GM12878 (cell line): ENCODE data around the gene AARSD1. TPM values are rescaled to one million over a fixed set of nuclear protein-coding genes. Genes with fewer than 3 reads are reported as not detected.

Experiments used
- CHD2 ChIP-seq: IDR thresholded peaks from 2 replicates; pipeline ENCODE4 v1.6.1; 2011; ENCODE audit warnings: low read depth, low read length, improper control_type of control experiment, borderline replicate concordance
- DPF2 ChIP-seq: fragments of 450-650 bp; IDR thresholded peaks from 2 replicates; pipeline ENCODE4 v1.6.1; 2017; ENCODE audit warnings: mild to moderate bottlenecking
- EP300 ChIP-seq, 2 experiments: fragments of 150-350 bp in 1 of 2; IDR thresholded peaks; 2 replicates each; pipeline ENCODE4 v1.6.1; 2011 to 2012; ENCODE audit warnings: low read depth in 2 of 2, low read length in 2 of 2, borderline replicate concordance in 1 of 2, improper control_type of control experiment in 1 of 2, inconsistent platforms in 1 of 2; ENCODE audit not compliant: control insufficient read depth in 1 of 2
- FOXM1 ChIP-seq: IDR thresholded peaks from 2 replicates; pipeline ENCODE4 v1.6.1; 2012; ENCODE audit warnings: low read depth, mild to moderate bottlenecking, inconsistent platforms, low read length, moderate library complexity
- POU2F2 ChIP-seq: IDR thresholded peaks from 3 replicates; pipeline ENCODE4 v1.6.1; 2011; ENCODE audit warnings: low read depth, mild to moderate bottlenecking, low read length, borderline replicate concordance
- RAD51 ChIP-seq: fragments of 450-650 bp; IDR thresholded peaks from 2 replicates; pipeline ENCODE4 v1.6.1; 2016; ENCODE audit warnings: moderate library complexity, mild to moderate bottlenecking, inconsistent platforms
- RELA ChIP-seq: fragments of 450-650 bp; IDR thresholded peaks from 2 replicates; pipeline ENCODE4 v1.8.0; 2014; ENCODE audit warnings: borderline replicate concordance; ENCODE audit not compliant: partially characterized antibody
- SIX5 ChIP-seq: IDR thresholded peaks from 2 replicates; pipeline ENCODE4 v1.6.1; 2011; ENCODE audit warnings: mild to moderate bottlenecking, low read depth, low read length, moderate library complexity; ENCODE audit not compliant: severe bottlenecking
- TCF12 ChIP-seq: IDR thresholded peaks from 2 replicates; pipeline ENCODE4 v1.6.1; 2011; ENCODE audit warnings: low read depth, mild to moderate bottlenecking, low read length
- polyA plus RNA-seq, 11 experiments: library from polyadenylated mRNA; depleted of rRNA in 4 of 11; unstranded in 6 of 11; stranded (reverse) in 5 of 11; fragments of >200 nt; fragmentation: Nextera tagmentation in 4 of 11; fragmentation: Illumina TruSeq in 1 of 11; extraction: Ambion mirVana in 4 of 11; extraction: Trizol in 1 of 11; gene quantifications; 1 replicate in 1 of 11; 2 replicates in 10 of 11; pipeline versions ENCODE4 v1.2.1 to v1.2.3, GENCODE V29; 2011 to 2016; ENCODE audit warnings: inconsistent platforms in 2 of 11, missing spikeins in 2 of 11, low read depth in 1 of 11
- total RNA-seq, 4 experiments: library from RNA; depleted of rRNA in 3 of 4; stranded (reverse); fragments of >200 nt in 3 of 4; fragmentation: Illumina TruSeq in 1 of 4; extraction: Trizol in 1 of 4; gene quantifications; 2 replicates each; pipeline versions ENCODE4 v1.2.1 to v1.2.3, GENCODE V29; 2013 to 2021
- TF ChIP-seq, protein P1 (sequence below): IDR thresholded peaks from 2 replicates; pipeline ENCODE4 v1.6.1; 2012; ENCODE audit warnings: low read depth, low read length, improper control_type of control experiment
- TF ChIP-seq, protein P2 (sequence below): fragments of 150-350 bp; IDR thresholded peaks from 2 replicates; pipeline ENCODE4 v1.6.1; 2016; ENCODE audit warnings: low read depth, low read length
- TF ChIP-seq, protein P3 (sequence below): fragments of 450-650 bp; IDR thresholded peaks from 2 replicates; pipeline ENCODE4 v1.6.1; 2017; ENCODE audit warnings: mild to moderate bottlenecking, low read depth, inconsistent platforms; ENCODE audit not compliant: poor library complexity, severe bottlenecking
- TF ChIP-seq, protein P4 (sequence below): IDR thresholded peaks from 2 replicates; pipeline ENCODE4 v1.6.1; 2011; ENCODE audit warnings: mild to moderate bottlenecking, low read depth, low read length, moderate library complexity; ENCODE audit not compliant: insufficient replicate concordance
- TF ChIP-seq, protein P5 (sequence below): fragments of 450-650 bp; IDR thresholded peaks from 2 replicates; pipeline ENCODE4 v1.6.1; 2018; ENCODE audit warnings: mild to moderate bottlenecking, low read depth, moderate library complexity; ENCODE audit not compliant: partially characterized antibody

AARSD1 gene
- total and polyA plus RNA-seq, 10 of the 15 experiments (the other 5 are each of a cell fraction or from before 2014, with no cell fraction given), result 32.2 to 86.2 (median 52.8) TPM

DNA sequence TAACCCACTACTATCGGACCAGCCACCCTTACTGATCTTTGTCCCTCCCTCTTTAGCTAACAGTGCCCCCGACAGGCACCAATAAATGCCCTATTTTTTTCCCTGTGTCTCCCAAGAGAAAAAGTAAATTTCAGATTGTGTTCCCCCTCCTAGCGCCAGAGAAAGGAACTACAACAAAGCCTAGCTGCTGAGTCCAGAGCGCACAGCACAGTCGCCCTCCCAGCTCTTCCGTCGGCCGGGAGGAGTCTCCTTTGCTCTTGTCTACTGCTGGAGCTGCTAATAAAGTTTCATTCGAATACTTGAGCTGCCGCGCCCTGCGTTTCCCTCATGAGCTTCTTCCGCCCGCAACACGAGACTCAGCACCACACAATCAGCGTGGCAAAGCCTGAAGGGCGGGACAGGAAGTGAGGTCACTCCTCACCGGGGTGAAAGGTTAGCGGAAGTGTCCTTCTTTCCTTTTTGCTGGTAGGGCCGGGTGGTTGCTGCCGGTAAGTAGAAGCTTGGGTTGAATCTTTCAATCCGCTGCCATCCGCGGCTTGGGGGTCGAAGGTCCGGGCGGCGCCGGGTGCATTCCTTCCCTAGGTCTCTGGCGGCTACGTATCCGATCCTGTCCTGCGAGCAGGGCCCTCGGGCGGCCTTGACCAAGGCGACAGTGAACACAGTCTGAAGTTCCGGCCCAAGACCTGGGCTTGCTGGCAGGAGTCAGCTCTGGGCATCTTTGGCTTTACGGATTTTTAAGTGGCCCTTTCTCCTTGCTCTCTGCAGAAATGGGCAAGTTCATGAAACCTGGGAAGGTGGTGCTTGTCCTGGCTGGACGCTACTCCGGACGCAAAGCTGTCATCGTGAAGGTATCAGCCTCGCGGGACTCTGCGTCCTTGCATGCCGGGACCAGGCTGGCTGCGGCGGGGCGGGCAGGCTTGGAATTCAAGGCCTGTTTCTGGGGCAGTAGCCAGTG, 34.0 kb upstream of the AARSD1 start, which contains the start of gene RPL27 (continued):
- TF ChIP-seq CHD2 (peak; percentile 91), RAD51 (peak; percentile 85), SIX5 (peak; percentile 73), DPF2 (0 out of 2 replicates have a peak, but pooled peaks have one; percentile 53), POU2F2 (peak; percentile 93; the same call in 2 of the 3 replicates), EP300 (IDR thresholded peaks at IDR 0.05; ENCODE audit: borderline replicate concordance in 1 of 2, control insufficient read depth in 1 of 2, low read depth in 2 of 2, low read length in 2 of 2) (peak in 1 of 2 experiments; percentile 73; a peak in 2 of 4 replicates), TCF12 (peak; percentile 53; the same call in 1 of the 2 replicates), RELA (peak; percentile 83), FOXM1 (peak; percentile 63; the same call in 1 of the 2 replicates)
- TF ChIP-seq, protein P1, sequence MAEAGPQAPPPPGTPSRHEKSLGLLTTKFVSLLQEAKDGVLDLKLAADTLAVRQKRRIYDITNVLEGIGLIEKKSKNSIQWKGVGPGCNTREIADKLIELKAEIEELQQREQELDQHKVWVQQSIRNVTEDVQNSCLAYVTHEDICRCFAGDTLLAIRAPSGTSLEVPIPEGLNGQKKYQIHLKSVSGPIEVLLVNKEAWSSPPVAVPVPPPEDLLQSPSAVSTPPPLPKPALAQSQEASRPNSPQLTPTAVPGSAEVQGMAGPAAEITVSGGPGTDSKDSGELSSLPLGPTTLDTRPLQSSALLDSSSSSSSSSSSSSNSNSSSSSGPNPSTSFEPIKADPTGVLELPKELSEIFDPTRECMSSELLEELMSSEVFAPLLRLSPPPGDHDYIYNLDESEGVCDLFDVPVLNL, result peak; percentile 79
- TF ChIP-seq, protein P2, sequence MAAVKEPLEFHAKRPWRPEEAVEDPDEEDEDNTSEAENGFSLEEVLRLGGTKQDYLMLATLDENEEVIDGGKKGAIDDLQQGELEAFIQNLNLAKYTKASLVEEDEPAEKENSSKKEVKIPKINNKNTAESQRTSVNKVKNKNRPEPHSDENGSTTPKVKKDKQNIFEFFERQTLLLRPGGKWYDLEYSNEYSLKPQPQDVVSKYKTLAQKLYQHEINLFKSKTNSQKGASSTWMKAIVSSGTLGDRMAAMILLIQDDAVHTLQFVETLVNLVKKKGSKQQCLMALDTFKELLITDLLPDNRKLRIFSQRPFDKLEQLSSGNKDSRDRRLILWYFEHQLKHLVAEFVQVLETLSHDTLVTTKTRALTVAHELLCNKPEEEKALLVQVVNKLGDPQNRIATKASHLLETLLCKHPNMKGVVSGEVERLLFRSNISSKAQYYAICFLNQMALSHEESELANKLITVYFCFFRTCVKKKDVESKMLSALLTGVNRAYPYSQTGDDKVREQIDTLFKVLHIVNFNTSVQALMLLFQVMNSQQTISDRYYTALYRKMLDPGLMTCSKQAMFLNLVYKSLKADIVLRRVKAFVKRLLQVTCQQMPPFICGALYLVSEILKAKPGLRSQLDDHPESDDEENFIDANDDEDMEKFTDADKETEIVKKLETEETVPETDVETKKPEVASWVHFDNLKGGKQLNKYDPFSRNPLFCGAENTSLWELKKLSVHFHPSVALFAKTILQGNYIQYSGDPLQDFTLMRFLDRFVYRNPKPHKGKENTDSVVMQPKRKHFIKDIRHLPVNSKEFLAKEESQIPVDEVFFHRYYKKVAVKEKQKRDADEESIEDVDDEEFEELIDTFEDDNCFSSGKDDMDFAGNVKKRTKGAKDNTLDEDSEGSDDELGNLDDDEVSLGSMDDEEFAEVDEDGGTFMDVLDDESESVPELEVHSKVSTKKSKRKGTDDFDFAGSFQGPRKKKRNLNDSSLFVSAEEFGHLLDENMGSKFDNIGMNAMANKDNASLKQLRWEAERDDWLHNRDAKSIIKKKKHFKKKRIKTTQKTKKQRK, result 0 out of 2 replicates have a peak, but pooled peaks have one; percentile 6
- TF ChIP-seq, protein P3, sequence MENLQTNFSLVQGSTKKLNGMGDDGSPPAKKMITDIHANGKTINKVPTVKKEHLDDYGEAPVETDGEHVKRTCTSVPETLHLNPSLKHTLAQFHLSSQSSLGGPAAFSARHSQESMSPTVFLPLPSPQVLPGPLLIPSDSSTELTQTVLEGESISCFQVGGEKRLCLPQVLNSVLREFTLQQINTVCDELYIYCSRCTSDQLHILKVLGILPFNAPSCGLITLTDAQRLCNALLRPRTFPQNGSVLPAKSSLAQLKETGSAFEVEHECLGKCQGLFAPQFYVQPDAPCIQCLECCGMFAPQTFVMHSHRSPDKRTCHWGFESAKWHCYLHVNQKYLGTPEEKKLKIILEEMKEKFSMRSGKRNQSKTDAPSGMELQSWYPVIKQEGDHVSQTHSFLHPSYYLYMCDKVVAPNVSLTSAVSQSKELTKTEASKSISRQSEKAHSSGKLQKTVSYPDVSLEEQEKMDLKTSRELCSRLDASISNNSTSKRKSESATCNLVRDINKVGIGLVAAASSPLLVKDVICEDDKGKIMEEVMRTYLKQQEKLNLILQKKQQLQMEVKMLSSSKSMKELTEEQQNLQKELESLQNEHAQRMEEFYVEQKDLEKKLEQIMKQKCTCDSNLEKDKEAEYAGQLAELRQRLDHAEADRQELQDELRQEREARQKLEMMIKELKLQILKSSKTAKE, result peak; percentile 91
- TF ChIP-seq, protein P4, sequence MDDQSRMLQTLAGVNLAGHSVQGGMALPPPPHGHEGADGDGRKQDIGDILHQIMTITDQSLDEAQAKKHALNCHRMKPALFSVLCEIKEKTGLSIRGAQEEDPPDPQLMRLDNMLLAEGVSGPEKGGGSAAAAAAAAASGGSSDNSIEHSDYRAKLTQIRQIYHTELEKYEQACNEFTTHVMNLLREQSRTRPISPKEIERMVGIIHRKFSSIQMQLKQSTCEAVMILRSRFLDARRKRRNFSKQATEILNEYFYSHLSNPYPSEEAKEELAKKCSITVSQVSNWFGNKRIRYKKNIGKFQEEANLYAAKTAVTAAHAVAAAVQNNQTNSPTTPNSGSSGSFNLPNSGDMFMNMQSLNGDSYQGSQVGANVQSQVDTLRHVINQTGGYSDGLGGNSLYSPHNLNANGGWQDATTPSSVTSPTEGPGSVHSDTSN, result no peak
- TF ChIP-seq, protein P5, sequence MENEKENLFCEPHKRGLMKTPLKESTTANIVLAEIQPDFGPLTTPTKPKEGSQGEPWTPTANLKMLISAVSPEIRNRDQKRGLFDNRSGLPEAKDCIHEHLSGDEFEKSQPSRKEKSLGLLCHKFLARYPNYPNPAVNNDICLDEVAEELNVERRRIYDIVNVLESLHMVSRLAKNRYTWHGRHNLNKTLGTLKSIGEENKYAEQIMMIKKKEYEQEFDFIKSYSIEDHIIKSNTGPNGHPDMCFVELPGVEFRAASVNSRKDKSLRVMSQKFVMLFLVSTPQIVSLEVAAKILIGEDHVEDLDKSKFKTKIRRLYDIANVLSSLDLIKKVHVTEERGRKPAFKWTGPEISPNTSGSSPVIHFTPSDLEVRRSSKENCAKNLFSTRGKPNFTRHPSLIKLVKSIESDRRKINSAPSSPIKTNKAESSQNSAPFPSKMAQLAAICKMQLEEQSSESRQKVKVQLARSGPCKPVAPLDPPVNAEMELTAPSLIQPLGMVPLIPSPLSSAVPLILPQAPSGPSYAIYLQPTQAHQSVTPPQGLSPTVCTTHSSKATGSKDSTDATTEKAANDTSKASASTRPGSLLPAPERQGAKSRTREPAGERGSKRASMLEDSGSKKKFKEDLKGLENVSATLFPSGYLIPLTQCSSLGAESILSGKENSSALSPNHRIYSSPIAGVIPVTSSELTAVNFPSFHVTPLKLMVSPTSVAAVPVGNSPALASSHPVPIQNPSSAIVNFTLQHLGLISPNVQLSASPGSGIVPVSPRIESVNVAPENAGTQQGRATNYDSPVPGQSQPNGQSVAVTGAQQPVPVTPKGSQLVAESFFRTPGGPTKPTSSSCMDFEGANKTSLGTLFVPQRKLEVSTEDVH, result peak; percentile 94
